ENCODE data around the gene TPST2.
A peak's percentile ranks its signal among the peaks of the same experiment; 100 is the strongest.

- TF ChIP-seq, protein P1, sequence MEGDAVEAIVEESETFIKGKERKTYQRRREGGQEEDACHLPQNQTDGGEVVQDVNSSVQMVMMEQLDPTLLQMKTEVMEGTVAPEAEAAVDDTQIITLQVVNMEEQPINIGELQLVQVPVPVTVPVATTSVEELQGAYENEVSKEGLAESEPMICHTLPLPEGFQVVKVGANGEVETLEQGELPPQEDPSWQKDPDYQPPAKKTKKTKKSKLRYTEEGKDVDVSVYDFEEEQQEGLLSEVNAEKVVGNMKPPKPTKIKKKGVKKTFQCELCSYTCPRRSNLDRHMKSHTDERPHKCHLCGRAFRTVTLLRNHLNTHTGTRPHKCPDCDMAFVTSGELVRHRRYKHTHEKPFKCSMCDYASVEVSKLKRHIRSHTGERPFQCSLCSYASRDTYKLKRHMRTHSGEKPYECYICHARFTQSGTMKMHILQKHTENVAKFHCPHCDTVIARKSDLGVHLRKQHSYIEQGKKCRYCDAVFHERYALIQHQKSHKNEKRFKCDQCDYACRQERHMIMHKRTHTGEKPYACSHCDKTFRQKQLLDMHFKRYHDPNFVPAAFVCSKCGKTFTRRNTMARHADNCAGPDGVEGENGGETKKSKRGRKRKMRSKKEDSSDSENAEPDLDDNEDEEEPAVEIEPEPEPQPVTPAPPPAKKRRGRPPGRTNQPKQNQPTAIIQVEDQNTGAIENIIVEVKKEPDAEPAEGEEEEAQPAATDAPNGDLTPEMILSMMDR (IDR thresholded peaks at IDR 0.05 in 4 of 5, conservative IDR thresholded peaks at IDR 0.05 in 1 of 5) = peak in 1 of 5 experiments; percentile 45
- TF ChIP-seq POLR2A (IDR thresholded peaks at IDR 0.05) = peak; percentile 96 to 97
Observed at GRCh38 chr22:26589845-26590736, at the start of gene TPST2.
